IMR-90 (cell line): ENCODE data around the gene SMIM43. TPM values are rescaled to one million over a fixed set of nuclear protein-coding genes. Genes with fewer than 3 reads are reported as not detected.

ENCODE experiments used
- ATAC-seq: fragments of 200-7000 bp; cut with Tn5 transposase; 2 replicates; pipeline ENCODE4 v1.9.1; 2020; ENCODE audit warnings: low read depth, mild to moderate bottlenecking, moderate library complexity
- BruUV-seq: library from RNA; stranded (reverse); fragments of 400-500 nt; replicated peaks from 2 replicates; lab custom pipeline; 2021; lab: Mats Ljungman, UMichigan
- CTCF ChIA-PET: fragments of 300-600 bp; formaldehyde crosslinking; extraction: SDS; loops from one replicate; lab custom pipeline; 2021; ENCODE audit warnings: antibody characterized with exemption; lab: Yijun Ruan, JAX
- POLR2A ChIA-PET: fragments of 300-600 bp; sonication (Branson Sonifier 250); formaldehyde crosslinking; loops from one replicate; lab custom pipeline; 2022; ENCODE audit warnings: antibody characterized with exemption; ENCODE audit not compliant: unreplicated experiment; lab: Charles Lee
- DNase-seq: peaks from one replicate; pipeline ENCODE4 v3.0.0; 2013
- H2AFZ ChIP-seq: replicated peaks from 2 replicates; pipeline ENCODE3; 2013; ENCODE audit warnings: low read length, mild to moderate bottlenecking; ENCODE audit not compliant: poor library complexity
- H2AK5ac ChIP-seq: 2 replicates; pipeline ENCODE4 v1.6.1; 2013; ENCODE audit warnings: low read depth, low read length, inconsistent platforms
- H2AK9ac ChIP-seq: replicated peaks from 2 replicates; pipeline ENCODE3; 2013; ENCODE audit warnings: mild to moderate bottlenecking, low read depth, low read length, moderate library complexity; ENCODE audit not compliant: poor library complexity
- H2BK120ac ChIP-seq: 2 replicates; pipeline ENCODE4 v1.6.1; 2013; ENCODE audit warnings: low read depth, low read length, inconsistent platforms
- H2BK15ac ChIP-seq: 3 replicates; pipeline ENCODE4 v1.6.1; 2013; ENCODE audit warnings: low read depth, low read length, inconsistent platforms
- H2BK20ac ChIP-seq: 2 replicates; pipeline ENCODE4 v1.6.1; 2013; ENCODE audit warnings: low read depth, mild to moderate bottlenecking, inconsistent platforms, low read length, moderate library complexity
- H2BK5ac ChIP-seq: 2 replicates; pipeline ENCODE4 v1.6.1; 2013; ENCODE audit warnings: mild to moderate bottlenecking, low read depth, low read length, inconsistent platforms; ENCODE audit not compliant: poor library complexity, severe bottlenecking
- H3K14ac ChIP-seq: replicated peaks from 2 replicates; pipeline ENCODE4 v1.6.1; 2013; ENCODE audit warnings: low read depth, low read length, inconsistent platforms
- H3K18ac ChIP-seq: 2 replicates; pipeline ENCODE4 v1.6.1; 2013; ENCODE audit warnings: low read depth, low read length, control low read depth
- H3K23ac ChIP-seq: 2 replicates; pipeline ENCODE4 v1.6.1; 2013; ENCODE audit warnings: low read depth, low read length, inconsistent platforms
- H3K27ac ChIP-seq: 2 replicates; pipeline ENCODE4 v1.5.1; 2013; ENCODE audit warnings: mild to moderate bottlenecking, control low read depth, low read length; ENCODE audit not compliant: insufficient read depth
- H3K27me3 ChIP-seq: 2 replicates; pipeline ENCODE4 v1.6.1; 2013; ENCODE audit warnings: low read length; ENCODE audit not compliant: control insufficient read depth, insufficient read depth
- H3K36me3 ChIP-seq: 2 replicates; pipeline ENCODE4 v1.6.1; 2013; ENCODE audit warnings: low read length, mixed read lengths; ENCODE audit not compliant: control insufficient read depth, insufficient read depth
- H3K4ac ChIP-seq: 2 replicates; pipeline ENCODE4 v1.6.1; 2013; ENCODE audit warnings: low read depth, low read length, inconsistent platforms
- H3K4me1 ChIP-seq: 2 replicates; pipeline ENCODE4 v1.6.1; 2013; ENCODE audit warnings: low read length, mixed read lengths; ENCODE audit not compliant: control insufficient read depth, insufficient read depth
- H3K4me2 ChIP-seq: 2 replicates; pipeline ENCODE4 v1.6.1; 2013; ENCODE audit warnings: low read depth, mild to moderate bottlenecking, control low read depth, low read length, moderate library complexity
- H3K4me3 ChIP-seq: 2 replicates; pipeline ENCODE4 v1.5.1; 2013; ENCODE audit warnings: low read depth, mild to moderate bottlenecking, control low read depth, low read length, moderate library complexity; ENCODE audit not compliant: insufficient read depth
- H3K56ac ChIP-seq: 2 replicates; pipeline ENCODE4 v1.6.1; 2013; ENCODE audit warnings: low read length, inconsistent platforms; ENCODE audit not compliant: insufficient read depth; ENCODE audit errors: extremely low read depth
- H3K79me1 ChIP-seq, 2 experiments: 2 replicates each; pipeline ENCODE4 v1.6.1; 2013; ENCODE audit warnings: low read length in 2 of 2, inconsistent platforms in 1 of 2, low read depth in 1 of 2
- H3K9ac ChIP-seq: 2 replicates; pipeline ENCODE4 v1.6.1; 2013; ENCODE audit warnings: low read depth, low read length, control low read depth
- H3K9me1 ChIP-seq: 2 replicates; pipeline ENCODE4 v1.6.1; 2013; ENCODE audit warnings: low read length, inconsistent platforms; ENCODE audit not compliant: insufficient read depth
- H3K9me3 ChIP-seq: 2 replicates; pipeline ENCODE4 v1.6.1; 2013; ENCODE audit warnings: low read length; ENCODE audit not compliant: control insufficient read depth, insufficient read depth
- H4K20me1 ChIP-seq: 2 replicates; pipeline ENCODE4 v1.6.1; 2013; ENCODE audit warnings: low read length, inconsistent platforms; ENCODE audit not compliant: insufficient read depth
- H4K5ac ChIP-seq: 2 replicates; pipeline ENCODE4 v1.6.1; 2013; ENCODE audit warnings: mild to moderate bottlenecking, low read depth, low read length, control low read depth
- H4K8ac ChIP-seq, 2 experiments: 2 replicates each; pipeline ENCODE4 v1.6.1; 2013; ENCODE audit warnings: low read depth in 2 of 2, low read length in 2 of 2, control low read depth in 1 of 2, inconsistent platforms in 1 of 2
- H4K91ac ChIP-seq: 2 replicates; pipeline ENCODE4 v1.6.1; 2013; ENCODE audit warnings: low read depth, low read length, inconsistent platforms; ENCODE audit not compliant: insufficient read depth
- BHLHE40 ChIP-seq: fragments of 150-350 bp; IDR thresholded peaks from 2 replicates; pipeline ENCODE4 v1.6.1; 2016; ENCODE audit warnings: mild to moderate bottlenecking, low read depth, low read length
- CEBPB ChIP-seq: IDR thresholded peaks from 2 replicates; pipeline ENCODE4 v1.6.1; 2012; ENCODE audit warnings: low read depth, low read length, improper control_type of control experiment
- CHD1 ChIP-seq: IDR thresholded peaks from 2 replicates; pipeline ENCODE4 v1.6.1; 2012; ENCODE audit warnings: low read depth, low read length, improper control_type of control experiment
- FOS ChIP-seq: fragments of 150-350 bp; IDR thresholded peaks from 2 replicates; pipeline ENCODE4 v1.6.1; 2016; ENCODE audit warnings: low read depth, low read length
- MAFK ChIP-seq: IDR thresholded peaks from 2 replicates; pipeline ENCODE4 v1.6.1; 2012; ENCODE audit warnings: low read depth, low read length, improper control_type of control experiment
- MAZ ChIP-seq: IDR thresholded peaks from 2 replicates; pipeline ENCODE4 v1.6.1; 2012; ENCODE audit warnings: low read depth, mild to moderate bottlenecking, low read length, improper control_type of control experiment, moderate library complexity, borderline replicate concordance
- MXI1 ChIP-seq: IDR thresholded peaks from 2 replicates; pipeline ENCODE4 v1.6.1; 2012; ENCODE audit warnings: low read depth, mild to moderate bottlenecking, low read length, moderate library complexity, borderline replicate concordance
- NFE2L2 ChIP-seq: fragments of 150-350 bp; IDR thresholded peaks from 2 replicates; pipeline ENCODE4 v1.6.1; 2016; ENCODE audit warnings: low read depth, mild to moderate bottlenecking, low read length
- POLR2A ChIP-seq: IDR thresholded peaks from 2 replicates; pipeline ENCODE4 v1.6.1; 2012; ENCODE audit warnings: mild to moderate bottlenecking, low read depth, low read length
- RAD21 ChIP-seq: IDR thresholded peaks from 2 replicates; pipeline ENCODE4 v1.6.1; 2012; ENCODE audit warnings: low read length, improper control_type of control experiment
- RCOR1 ChIP-seq: IDR thresholded peaks from 2 replicates; pipeline ENCODE4 v1.6.1; 2012; ENCODE audit warnings: mild to moderate bottlenecking, low read length, improper control_type of control experiment; ENCODE audit not compliant: insufficient replicate concordance
- RFX5 ChIP-seq: IDR thresholded peaks from 2 replicates; pipeline ENCODE4 v1.8.0; 2012; ENCODE audit warnings: low read depth, mild to moderate bottlenecking, low read length, moderate library complexity
- WGBS, 2 experiments: methylation state at CpG; one replicate each; pipeline versions ENCODE4 v1.1.5 to v1.1.7; 2013; ENCODE audit warnings: missing lambda C conversion rate in 2 of 2; ENCODE audit not compliant: insufficient read length in 1 of 2; ENCODE audit errors: extremely low coverage in 2 of 2; 5-methylcytosine and 5-hydroxymethylcytosine counted together
- dilution Hi-C: fragments of 300-500 bp; cut with HindIII; formaldehyde crosslinking; loops from one replicate; pipeline ENCODE4 v1.14.3; 2018; ENCODE audit warnings: low sequenced_read_pairs; ENCODE audit not compliant: unreplicated experiment
- in situ Hi-C: fragments of 300-500 bp; cut with MboI; formaldehyde crosslinking; loops from 3 replicates; pipeline ENCODE4 v1.14.3; 2019; ENCODE audit warnings: low sequenced_read_pairs, inconsistent platforms, mixed read lengths
- intact Hi-C: fragments of 100-400 bp; cut with micrococcal nuclease; formaldehyde crosslinking; loops from 2 replicates; pipeline ENCODE4 v1.10.0; 2022
- polyA plus RNA-seq, 3 experiments: library from polyadenylated mRNA; depleted of rRNA; stranded (reverse); fragments of >200 nt; gene quantifications; 2 replicates each; pipeline ENCODE4 v1.2.3, GENCODE V29; 2012; ENCODE audit warnings: low replicate concordance in 1 of 3
- total RNA-seq: library from RNA; depleted of rRNA; stranded (reverse); fragments of >200 nt; gene quantifications from 2 replicates; pipeline ENCODE4 v1.2.3, GENCODE V29; 2012
- TF ChIP-seq, protein P1 (sequence below): conservative IDR thresholded peaks from 2 replicates; pipeline ENCODE4 v1.5.1; 2012; ENCODE audit warnings: mild to moderate bottlenecking, low read depth, low read length, improper control_type of control experiment
- TF ChIP-seq, protein P2 (sequence below): fragments of 150-350 bp; IDR thresholded peaks from 2 replicates; pipeline ENCODE4 v1.6.1; 2017; ENCODE audit warnings: mild to moderate bottlenecking, antibody characterized with exemption, low read length, low read depth

SMIM43 gene
- total and polyA plus RNA-seq, 2 of the 4 experiments (the other 2 are of a cell fraction): 1.4 to 2.8 TPM

- Histone ChIP-seq H3K4ac (peak overlapping the region; percentile 76), H3K79me1 (no peaks in the 10 kb centered on the region), H4K91ac (peak overlapping the region; percentile 80), H2BK120ac (peak overlapping the region; percentile 77; the same call in 1 of the 2 replicates), H2AK9ac (no peak overlapping the region), H3K27me3 (no peaks in the 10 kb centered on the region), H3K4me1 (peaks cover 17% of the 10 kb centered on the region), H3K18ac (peak overlapping the region; percentile 78), H3K56ac (peak overlapping the region; percentile 9; the same call in 1 of the 2 replicates), H3K36me3 (no peaks in the 10 kb centered on the region), H3K9ac (peak overlapping the region; percentile 28; the same call in 1 of the 2 replicates), H3K4me2 (no peak overlapping the region), H2BK20ac (peak overlapping the region; percentile 80), H2AFZ (peak overlapping the region; percentile 79), H2BK5ac (peak overlapping the region; percentile 35), H4K8ac (peak overlapping the region; percentile 68 to 77; a peak in 3 of 4 replicates), H3K23ac (0 out of 2 replicates have a peak overlapping the region, but pooled peaks have one; percentile 59), H3K14ac (peak overlapping the region; percentile 40; the same call in 1 of the 2 replicates), H3K9me1 (no peaks in the 10 kb centered on the region), H2AK5ac (peak overlapping the region; percentile 61; the same call in 1 of the 2 replicates), H4K20me1 (no peaks in the 10 kb centered on the region), H3K27ac (peak overlapping the region; percentile 21), H3K4me3 (no peak overlapping the region), H2BK15ac (peak overlapping the region; percentile 61; the same call in 2 of the 3 replicates), H3K9me3 (no peaks in the 10 kb centered on the region), H4K5ac (peak overlapping the region; percentile 81)
- DNase-seq (no peak), ATAC-seq (no peak)
- CTCF ChIA-PET: interaction anchor here (0.7 to 2.7 kb wide), 6 partner anchors 24 to 367 kb away, joined by 3 to 9 read pairs (median 4); no protein-coding TSS in a partner anchor
- in situ Hi-C loops: loop anchor here (5.0 to 25.0 kb wide), 4 partner anchors 66 to 551 kb away; no protein-coding TSS in a partner anchor
- intact Hi-C loops: loop anchor here (2.0 kb wide), 2 partner anchors 275 to 545 kb away; no protein-coding TSS in a partner anchor
- no TSS peak for BruUV-seq
- dilution Hi-C loops: no loop called here
- POLR2A ChIA-PET: no interaction called here
- WGBS, 2 experiments: no CpG with 5 or more reads among the region's 10 CpGs
- TF ChIP-seq FOS: no peak
- no peak for TF ChIP-seq POLR2A
- TF ChIP-seq CHD1: no peak
- TF ChIP-seq RAD21: no peak
- TF ChIP-seq MAFK: no peak
- no peak for TF ChIP-seq MXI1
- TF ChIP-seq MAZ: no peak
- TF ChIP-seq, protein P1, sequence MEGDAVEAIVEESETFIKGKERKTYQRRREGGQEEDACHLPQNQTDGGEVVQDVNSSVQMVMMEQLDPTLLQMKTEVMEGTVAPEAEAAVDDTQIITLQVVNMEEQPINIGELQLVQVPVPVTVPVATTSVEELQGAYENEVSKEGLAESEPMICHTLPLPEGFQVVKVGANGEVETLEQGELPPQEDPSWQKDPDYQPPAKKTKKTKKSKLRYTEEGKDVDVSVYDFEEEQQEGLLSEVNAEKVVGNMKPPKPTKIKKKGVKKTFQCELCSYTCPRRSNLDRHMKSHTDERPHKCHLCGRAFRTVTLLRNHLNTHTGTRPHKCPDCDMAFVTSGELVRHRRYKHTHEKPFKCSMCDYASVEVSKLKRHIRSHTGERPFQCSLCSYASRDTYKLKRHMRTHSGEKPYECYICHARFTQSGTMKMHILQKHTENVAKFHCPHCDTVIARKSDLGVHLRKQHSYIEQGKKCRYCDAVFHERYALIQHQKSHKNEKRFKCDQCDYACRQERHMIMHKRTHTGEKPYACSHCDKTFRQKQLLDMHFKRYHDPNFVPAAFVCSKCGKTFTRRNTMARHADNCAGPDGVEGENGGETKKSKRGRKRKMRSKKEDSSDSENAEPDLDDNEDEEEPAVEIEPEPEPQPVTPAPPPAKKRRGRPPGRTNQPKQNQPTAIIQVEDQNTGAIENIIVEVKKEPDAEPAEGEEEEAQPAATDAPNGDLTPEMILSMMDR: no peak
- TF ChIP-seq CEBPB: no peak
- TF ChIP-seq RCOR1: no peak
- no peak for TF ChIP-seq RFX5
- TF ChIP-seq NFE2L2: no peak
- no peak for TF ChIP-seq BHLHE40
- TF ChIP-seq, protein P2, sequence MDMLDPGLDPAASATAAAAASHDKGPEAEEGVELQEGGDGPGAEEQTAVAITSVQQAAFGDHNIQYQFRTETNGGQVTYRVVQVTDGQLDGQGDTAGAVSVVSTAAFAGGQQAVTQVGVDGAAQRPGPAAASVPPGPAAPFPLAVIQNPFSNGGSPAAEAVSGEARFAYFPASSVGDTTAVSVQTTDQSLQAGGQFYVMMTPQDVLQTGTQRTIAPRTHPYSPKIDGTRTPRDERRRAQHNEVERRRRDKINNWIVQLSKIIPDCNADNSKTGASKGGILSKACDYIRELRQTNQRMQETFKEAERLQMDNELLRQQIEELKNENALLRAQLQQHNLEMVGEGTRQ: no peak
Measured at GRCh38 chr4:121737846-121738554, 27.0 kb downstream of the SMIM43 start.
